ENCODE data around the gene BAIAP2L1. TPM values are rescaled to one million over a fixed set of nuclear protein-coding genes. Genes with fewer than 3 reads are reported as not detected.

Gene BAIAP2L1
- total and polyA plus RNA-seq, 2 experiments from 2014 or later = 24.1 to 38.3 TPM

- Mint-ChIP-seq H3K4me1 (peaks cover 24% of the 10 kb centered on the region; the same call in 2 of the 3 replicates), H3K9me3 (no peaks in the 10 kb centered on the region; the same call in 2 of the 3 replicates), H3K27ac (no peak overlapping the region), H3K36me3 (ENCODE audit: low read depth) (peaks cover 21% of the 10 kb centered on the region), H3K4me3 (no peak overlapping the region), H3K27me3 (ENCODE audit: insufficient read depth, low read depth, poor library complexity) (peaks cover 1% of the 10 kb centered on the region)
- Histone ChIP-seq H3F3A (replicated peaks; ENCODE audit: low read depth) (no peaks in the 10 kb centered on the region; the same call in 1 of the 2 replicates), H2AFZ (no peak overlapping the region), H3K4me1 (ENCODE audit: insufficient read depth) (peaks cover 18% of the 10 kb centered on the region; the same call in 1 of the 2 replicates), H4K20me1 (replicated peaks; ENCODE audit: insufficient read depth) (peaks cover 24% of the 10 kb centered on the region), H3K9me2 (ENCODE audit: insufficient read depth) (no peaks in the 10 kb centered on the region), H3K4me2 (no peak overlapping the region), H3K27ac (ENCODE audit: low read depth) (no peak overlapping the region), H3K27me3 (ENCODE audit: insufficient read depth) (no peaks in the 10 kb centered on the region), H3K79me2 (replicated peaks; ENCODE audit: insufficient read depth) (peaks cover 46% of the 10 kb centered on the region), H3K36me3 (ENCODE audit: insufficient read depth) (no peaks in the 10 kb centered on the region), H3K4me3 (no peak overlapping the region)
- no peak for DNase-seq (ENCODE audit: low spot score)
- no peak for TF ChIP-seq CTCF (conservative IDR thresholded peaks at IDR 0.05; ENCODE audit: low read depth in 2 of 2)
- no peak for TF ChIP-seq NANOG (IDR thresholded peaks at IDR 0.05; ENCODE audit: borderline replicate concordance)
- TF ChIP-seq JUNB (IDR thresholded peaks at IDR 0.05; ENCODE audit: unreplicated experiment) = no peak
- no peak for TF ChIP-seq EZH2 (IDR thresholded peaks at IDR 0.05; ENCODE audit: low read depth, unreplicated experiment)
- ATAC-seq = no peak
Measured at GRCh38 chr7:98365863-98366561, 34.9 kb downstream of the BAIAP2L1 start.

- Histone ChIP-seq H3K4me1 (ENCODE audit: insufficient read depth) (peaks cover 26% of the 10 kb centered on the region), H3K9me2 (ENCODE audit: insufficient read depth) (no peaks in the 10 kb centered on the region), H3K27ac (ENCODE audit: low read depth) (no peak overlapping the region), H3K4me2 (no peak overlapping the region), H3K4me3 (no peak overlapping the region), H3K79me2 (replicated peaks; ENCODE audit: insufficient read depth) (peaks cover 31% of the 10 kb centered on the region), H3K27me3 (ENCODE audit: insufficient read depth) (no peaks in the 10 kb centered on the region), H2AFZ (no peak overlapping the region), H3K36me3 (ENCODE audit: insufficient read depth) (no peaks in the 10 kb centered on the region), H3F3A (replicated peaks; ENCODE audit: low read depth) (no peaks in the 10 kb centered on the region; the same call in 1 of the 2 replicates), H4K20me1 (replicated peaks; ENCODE audit: insufficient read depth) (peaks cover 15% of the 10 kb centered on the region)
- no peak for DNase-seq (ENCODE audit: low spot score)
- TF ChIP-seq NANOG (IDR thresholded peaks at IDR 0.05; ENCODE audit: borderline replicate concordance) (no peak), ZNF462 (CRISPR knock-in tag; IDR thresholded peaks at IDR 0.05) (no peak), STAT1 (IDR thresholded peaks at IDR 0.05; ENCODE audit: unreplicated experiment) (no peak), EZH2phosphoT487 (IDR thresholded peaks at IDR 0.05; ENCODE audit: unreplicated experiment) (no peak), ZNF331 (CRISPR knock-in tag; IDR thresholded peaks at IDR 0.05; ENCODE audit: low read depth) (no peak), ETS1 (IDR thresholded peaks at IDR 0.05) (no peak)
- peaks cover 34% of the 10 kb centered on the region for H3K36me3 Mint-ChIP-seq (ENCODE audit: low read depth)
- H3K9me3 Mint-ChIP-seq = no peaks in the 10 kb centered on the region; the same call in 2 of the 3 replicates
- no peak for ATAC-seq
- no peak overlapping the region for H3K27ac Mint-ChIP-seq
- peaks cover 33% of the 10 kb centered on the region for H3K4me1 Mint-ChIP-seq
- H3K27me3 Mint-ChIP-seq (ENCODE audit: insufficient read depth, low read depth, poor library complexity) = peaks cover 1% of the 10 kb centered on the region
- H3K4me3 Mint-ChIP-seq = no peak overlapping the region
Measured at GRCh38 chr7:98364220-98364619, 36.7 kb downstream of the BAIAP2L1 start.

Measured in GM23338 (cell line).